ENCODE data around the gene GRAMD1B.

DNA sequence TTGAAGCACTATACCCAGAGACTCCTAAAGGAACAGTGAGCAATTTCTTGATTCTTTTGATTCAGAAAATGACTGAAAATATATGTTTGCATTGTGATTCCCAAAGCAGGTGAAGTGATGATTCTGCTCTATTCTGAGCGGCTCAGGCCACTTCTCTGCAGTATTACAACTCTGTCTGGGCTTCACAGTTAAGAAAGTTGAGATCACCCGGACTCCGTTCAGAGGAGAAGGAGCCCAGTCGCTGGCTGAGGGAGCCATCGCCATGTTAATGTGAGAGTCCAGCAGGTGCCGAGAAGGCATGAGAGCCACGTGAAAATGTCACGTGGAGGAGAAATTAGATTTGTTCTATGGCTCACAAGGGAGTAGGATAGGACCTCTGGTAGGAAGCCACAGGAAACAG, 132.8 kb downstream of the GRAMD1B start:
- TF ChIP-seq, protein P1, sequence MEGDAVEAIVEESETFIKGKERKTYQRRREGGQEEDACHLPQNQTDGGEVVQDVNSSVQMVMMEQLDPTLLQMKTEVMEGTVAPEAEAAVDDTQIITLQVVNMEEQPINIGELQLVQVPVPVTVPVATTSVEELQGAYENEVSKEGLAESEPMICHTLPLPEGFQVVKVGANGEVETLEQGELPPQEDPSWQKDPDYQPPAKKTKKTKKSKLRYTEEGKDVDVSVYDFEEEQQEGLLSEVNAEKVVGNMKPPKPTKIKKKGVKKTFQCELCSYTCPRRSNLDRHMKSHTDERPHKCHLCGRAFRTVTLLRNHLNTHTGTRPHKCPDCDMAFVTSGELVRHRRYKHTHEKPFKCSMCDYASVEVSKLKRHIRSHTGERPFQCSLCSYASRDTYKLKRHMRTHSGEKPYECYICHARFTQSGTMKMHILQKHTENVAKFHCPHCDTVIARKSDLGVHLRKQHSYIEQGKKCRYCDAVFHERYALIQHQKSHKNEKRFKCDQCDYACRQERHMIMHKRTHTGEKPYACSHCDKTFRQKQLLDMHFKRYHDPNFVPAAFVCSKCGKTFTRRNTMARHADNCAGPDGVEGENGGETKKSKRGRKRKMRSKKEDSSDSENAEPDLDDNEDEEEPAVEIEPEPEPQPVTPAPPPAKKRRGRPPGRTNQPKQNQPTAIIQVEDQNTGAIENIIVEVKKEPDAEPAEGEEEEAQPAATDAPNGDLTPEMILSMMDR (IDR thresholded peaks at IDR 0.05 in 4 of 5, conservative IDR thresholded peaks at IDR 0.05 in 1 of 5): no peak
- no peak for TF ChIP-seq POLR2A (IDR thresholded peaks at IDR 0.05)

Measured in gastrocnemius medialis (tissue), 4 donors.